WTC11 (cell line): Measurements from ENCODE around the gene ACMSD. TPM values are rescaled to one million over a fixed set of nuclear protein-coding genes. Genes with fewer than 3 reads are reported as not detected.

ENCODE experiments used
- CBFB ChIP-seq: sonication (generic); formaldehyde crosslinking; IDR thresholded peaks from 2 replicates; pipeline ENCODE4 v1.8.1; 2022; ENCODE audit warnings: mild to moderate bottlenecking, low read depth, missing genetic modification reagents
- FOXJ3 ChIP-seq: sonication (generic); formaldehyde crosslinking; IDR thresholded peaks from 2 replicates; pipeline ENCODE4 v1.9.0; 2021; ENCODE audit warnings: missing genetic modification reagents, mild to moderate bottlenecking, borderline replicate concordance
- FOXK1 ChIP-seq: sonication (generic); formaldehyde crosslinking; IDR thresholded peaks from 2 replicates; pipeline ENCODE4 v1.8.0; 2022; ENCODE audit warnings: mild to moderate bottlenecking, moderate library complexity, missing genetic modification reagents
- GTF2I ChIP-seq: fragments of 250-450 bp; sonication (Bioruptor Pico); conservative IDR thresholded peaks from 2 replicates; pipeline ENCODE4 v1.4.0; 2021; ENCODE audit warnings: mild to moderate bottlenecking
- IRF2 ChIP-seq: sonication (generic); formaldehyde crosslinking; IDR thresholded peaks from 2 replicates; pipeline ENCODE4 v1.8.0; 2022; ENCODE audit warnings: low read depth, missing genetic modification reagents, borderline replicate concordance
- KAT7 ChIP-seq: sonication (generic); formaldehyde crosslinking; IDR thresholded peaks from 2 replicates; pipeline ENCODE4 v1.8.1; 2023; ENCODE audit warnings: missing genetic modification reagents, mild to moderate bottlenecking, borderline replicate concordance
- MXD4 ChIP-seq: fragments of 250-450 bp; sonication (Bioruptor Pico); IDR thresholded peaks from 2 replicates; pipeline ENCODE4 v1.8.0; 2021; ENCODE audit warnings: mild to moderate bottlenecking, moderate library complexity, borderline replicate concordance
- NFYB ChIP-seq: sonication (generic); formaldehyde crosslinking; conservative IDR thresholded peaks from 2 replicates; pipeline ENCODE4 v1.8.0; 2022; ENCODE audit warnings: low read depth, missing genetic modification reagents
- NR1H2 ChIP-seq: sonication (generic); formaldehyde crosslinking; IDR thresholded peaks from 2 replicates; pipeline ENCODE4 v1.9.0; 2021; ENCODE audit warnings: mild to moderate bottlenecking, moderate library complexity, missing genetic modification reagents
- PRRX2 ChIP-seq: fragments of 250-450 bp; sonication (Bioruptor Pico); IDR thresholded peaks from 2 replicates; pipeline ENCODE4 v1.8.0; 2021; ENCODE audit warnings: mild to moderate bottlenecking
- SMAD3 ChIP-seq: sonication (generic); formaldehyde crosslinking; IDR thresholded peaks from 2 replicates; pipeline ENCODE4 v1.8.0; 2022; ENCODE audit warnings: missing genetic modification reagents, mild to moderate bottlenecking, borderline replicate concordance
- SP1 ChIP-seq: sonication (generic); formaldehyde crosslinking; conservative IDR thresholded peaks from 2 replicates; pipeline ENCODE4 v1.8.1; 2022; ENCODE audit warnings: missing genetic modification reagents
- TCF7 ChIP-seq: sonication (generic); formaldehyde crosslinking; IDR thresholded peaks from 2 replicates; pipeline ENCODE4 v1.8.0; 2022; ENCODE audit warnings: mild to moderate bottlenecking, low read depth, missing genetic modification reagents, moderate library complexity
- TEAD4 ChIP-seq: sonication (generic); formaldehyde crosslinking; IDR thresholded peaks from 2 replicates; pipeline ENCODE4 v1.8.0; 2022; ENCODE audit warnings: mild to moderate bottlenecking, missing genetic modification reagents
- ZNF121 ChIP-seq: sonication (generic); formaldehyde crosslinking; IDR thresholded peaks from 2 replicates; pipeline ENCODE4 v1.8.0; 2023; ENCODE audit warnings: missing genetic modification reagents
- ZNF219 ChIP-seq: sonication (generic); formaldehyde crosslinking; IDR thresholded peaks from 2 replicates; pipeline ENCODE4 v1.8.0; 2023; ENCODE audit warnings: missing genetic modification reagents, mild to moderate bottlenecking, borderline replicate concordance
- ZNF423 ChIP-seq: fragments of 250-450 bp; sonication (Bioruptor Pico); IDR thresholded peaks from 2 replicates; pipeline ENCODE4 v2.1.2; 2022; ENCODE audit warnings: mild to moderate bottlenecking, moderate library complexity
- total RNA-seq: library from RNA; stranded (reverse); gene quantifications from 3 replicates; pipeline ENCODE4 v1.2.3, GENCODE V29; 2021
- TF ChIP-seq, protein P1 (sequence below): fragments of 200-600 bp; IDR thresholded peaks from 2 replicates; pipeline ENCODE4 v1.8.0; 2022; ENCODE audit warnings: antibody characterized with exemption
- TF ChIP-seq, protein P2 (sequence below): sonication (generic); formaldehyde crosslinking; IDR thresholded peaks from 2 replicates; pipeline ENCODE4 v1.8.0; 2022; ENCODE audit warnings: mild to moderate bottlenecking, missing genetic modification reagents
- TF ChIP-seq, protein P3 (sequence below): fragments of 250-450 bp; sonication (Bioruptor Pico); conservative IDR thresholded peaks from 2 replicates; pipeline ENCODE4 v1.9.0; 2021; ENCODE audit warnings: mild to moderate bottlenecking
- TF ChIP-seq, protein P4 (sequence below): sonication (generic); formaldehyde crosslinking; IDR thresholded peaks from 2 replicates; pipeline ENCODE4 v1.8.0; 2022; ENCODE audit warnings: mild to moderate bottlenecking, missing genetic modification reagents
- TF ChIP-seq, protein P5 (sequence below): sonication (generic); formaldehyde crosslinking; IDR thresholded peaks from 2 replicates; pipeline ENCODE4 v1.8.1; 2023; ENCODE audit warnings: mild to moderate bottlenecking, missing genetic modification reagents, moderate library complexity
- TF ChIP-seq, protein P6 (sequence below): sonication (generic); formaldehyde crosslinking; IDR thresholded peaks from 2 replicates; pipeline ENCODE4 v1.8.0; 2022; ENCODE audit warnings: mild to moderate bottlenecking, missing genetic modification reagents
- TF ChIP-seq, protein P7 (sequence below): fragments of 250-450 bp; sonication (Bioruptor Pico); IDR thresholded peaks from 2 replicates; pipeline ENCODE4 v1.9.0; 2021; ENCODE audit warnings: mild to moderate bottlenecking
- TF ChIP-seq, protein P8 (sequence below): sonication (generic); formaldehyde crosslinking; IDR thresholded peaks from 2 replicates; pipeline ENCODE4 v1.8.1; 2023; ENCODE audit warnings: mild to moderate bottlenecking, moderate library complexity, missing genetic modification reagents

The ACMSD gene
- total RNA-seq, 1 experiment from 2014 or later: not detected

DNA sequence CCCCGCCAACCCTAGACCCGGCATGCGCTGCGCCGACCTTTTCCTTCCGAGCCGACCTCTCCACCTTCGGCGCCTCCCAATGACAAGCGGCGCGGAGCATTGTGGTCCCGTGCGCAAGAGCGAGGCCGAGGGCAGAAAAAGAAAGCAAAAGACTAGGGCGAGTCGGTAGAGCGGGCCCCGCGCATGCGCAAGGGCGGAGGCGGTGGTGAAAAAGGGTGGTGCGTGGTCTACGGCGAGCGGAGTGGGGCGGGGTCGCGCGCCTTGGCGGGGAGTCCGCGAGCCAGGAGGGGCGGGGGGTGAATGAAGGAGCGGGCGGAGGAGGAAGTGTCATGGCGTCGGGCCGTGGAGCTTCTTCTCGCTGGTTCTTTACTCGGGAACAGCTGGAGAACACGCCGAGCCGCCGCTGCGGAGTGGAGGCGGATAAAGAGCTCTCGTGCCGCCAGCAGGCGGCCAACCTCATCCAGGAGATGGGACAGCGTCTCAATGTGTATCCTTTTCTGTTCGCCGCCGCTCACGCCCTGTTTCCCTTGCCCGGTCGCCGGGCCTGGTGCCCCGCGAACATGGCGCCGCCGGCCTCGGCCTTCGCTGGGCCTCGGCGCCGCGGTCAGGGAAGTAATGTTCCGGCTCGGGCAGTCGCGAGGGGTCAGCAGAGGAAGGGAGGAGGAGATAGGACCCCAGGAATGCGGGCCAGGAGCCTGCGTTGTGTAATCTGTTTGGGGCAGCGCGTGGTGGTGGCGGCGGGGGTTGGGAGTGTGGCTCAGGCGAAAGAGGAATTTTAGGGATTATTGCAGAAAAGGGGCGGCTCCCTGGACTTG lies 80.3 kb downstream of the ACMSD start, which contains the start of gene CCNT2 (continued):
- TF ChIP-seq, protein P1, sequence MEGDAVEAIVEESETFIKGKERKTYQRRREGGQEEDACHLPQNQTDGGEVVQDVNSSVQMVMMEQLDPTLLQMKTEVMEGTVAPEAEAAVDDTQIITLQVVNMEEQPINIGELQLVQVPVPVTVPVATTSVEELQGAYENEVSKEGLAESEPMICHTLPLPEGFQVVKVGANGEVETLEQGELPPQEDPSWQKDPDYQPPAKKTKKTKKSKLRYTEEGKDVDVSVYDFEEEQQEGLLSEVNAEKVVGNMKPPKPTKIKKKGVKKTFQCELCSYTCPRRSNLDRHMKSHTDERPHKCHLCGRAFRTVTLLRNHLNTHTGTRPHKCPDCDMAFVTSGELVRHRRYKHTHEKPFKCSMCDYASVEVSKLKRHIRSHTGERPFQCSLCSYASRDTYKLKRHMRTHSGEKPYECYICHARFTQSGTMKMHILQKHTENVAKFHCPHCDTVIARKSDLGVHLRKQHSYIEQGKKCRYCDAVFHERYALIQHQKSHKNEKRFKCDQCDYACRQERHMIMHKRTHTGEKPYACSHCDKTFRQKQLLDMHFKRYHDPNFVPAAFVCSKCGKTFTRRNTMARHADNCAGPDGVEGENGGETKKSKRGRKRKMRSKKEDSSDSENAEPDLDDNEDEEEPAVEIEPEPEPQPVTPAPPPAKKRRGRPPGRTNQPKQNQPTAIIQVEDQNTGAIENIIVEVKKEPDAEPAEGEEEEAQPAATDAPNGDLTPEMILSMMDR: no peak
- TF ChIP-seq, protein P2, sequence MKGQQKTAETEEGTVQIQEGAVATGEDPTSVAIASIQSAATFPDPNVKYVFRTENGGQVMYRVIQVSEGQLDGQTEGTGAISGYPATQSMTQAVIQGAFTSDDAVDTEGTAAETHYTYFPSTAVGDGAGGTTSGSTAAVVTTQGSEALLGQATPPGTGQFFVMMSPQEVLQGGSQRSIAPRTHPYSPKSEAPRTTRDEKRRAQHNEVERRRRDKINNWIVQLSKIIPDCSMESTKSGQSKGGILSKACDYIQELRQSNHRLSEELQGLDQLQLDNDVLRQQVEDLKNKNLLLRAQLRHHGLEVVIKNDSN (CRISPR knock-in tag): no peak
- TF ChIP-seq GTF2I (no peak), FOXJ3 (CRISPR knock-in tag) (no peak), CBFB (CRISPR knock-in tag) (no peak), TEAD4 (0 out of 2 replicates have a peak, but pooled peaks have one; percentile 21), ZNF219 (CRISPR knock-in tag) (peak; percentile 33; the same call in 1 of the 2 replicates), MXD4 (no peak), ZNF121 (CRISPR knock-in tag) (no peak), KAT7 (CRISPR knock-in tag) (no peak), FOXK1 (CRISPR knock-in tag) (peak; percentile 80; the same call in 1 of the 2 replicates), ZNF423 (no peak), TCF7 (CRISPR knock-in tag) (no peak), IRF2 (CRISPR knock-in tag) (0 out of 2 replicates have a peak, but pooled peaks have one; percentile 32), NFYB (CRISPR knock-in tag) (no peak), SP1 (CRISPR knock-in tag) (peak; percentile 99), NR1H2 (CRISPR knock-in tag) (no peak), SMAD3 (CRISPR knock-in tag) (peak; percentile 49; the same call in 1 of the 2 replicates), PRRX2 (CRISPR knock-in tag) (no peak)
- TF ChIP-seq, protein P3, sequence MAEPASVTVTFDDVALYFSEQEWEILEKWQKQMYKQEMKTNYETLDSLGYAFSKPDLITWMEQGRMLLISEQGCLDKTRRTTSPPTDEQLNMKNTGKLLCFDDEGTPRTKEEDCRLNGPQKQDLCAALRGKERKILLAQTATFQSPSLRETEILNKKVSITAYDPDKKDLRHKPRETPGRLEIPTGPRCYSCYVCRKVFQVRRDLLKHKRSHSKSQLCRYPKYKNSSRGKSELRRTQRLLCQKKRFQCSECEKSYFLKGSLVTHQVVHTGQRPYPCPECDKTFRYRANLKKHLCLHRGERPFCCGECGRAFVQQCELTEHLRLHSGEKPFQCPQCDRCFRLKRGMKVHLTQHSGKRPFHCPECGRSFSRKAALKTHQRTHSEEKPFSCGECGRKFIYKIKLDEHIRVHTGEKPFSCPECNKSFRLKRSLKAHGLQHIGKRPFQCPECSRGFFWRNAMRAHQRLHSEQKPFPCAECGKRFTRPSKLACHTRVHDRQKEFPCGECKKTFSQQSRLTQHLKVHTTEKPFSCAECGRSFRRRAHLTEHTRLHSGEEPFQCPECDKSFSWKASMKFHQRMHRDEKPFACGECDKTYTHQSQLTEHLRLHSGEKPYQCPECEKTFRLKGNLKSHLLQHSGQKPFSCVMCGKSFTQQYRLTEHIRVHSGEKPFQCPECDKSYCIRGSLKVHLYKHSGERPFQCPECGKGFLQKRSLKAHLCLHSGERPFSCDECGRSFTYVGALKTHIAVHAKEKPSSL: no peak
- TF ChIP-seq, protein P4, sequence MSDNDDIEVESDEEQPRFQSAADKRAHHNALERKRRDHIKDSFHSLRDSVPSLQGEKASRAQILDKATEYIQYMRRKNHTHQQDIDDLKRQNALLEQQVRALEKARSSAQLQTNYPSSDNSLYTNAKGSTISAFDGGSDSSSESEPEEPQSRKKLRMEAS: peak; percentile 59
- TF ChIP-seq, protein P5, sequence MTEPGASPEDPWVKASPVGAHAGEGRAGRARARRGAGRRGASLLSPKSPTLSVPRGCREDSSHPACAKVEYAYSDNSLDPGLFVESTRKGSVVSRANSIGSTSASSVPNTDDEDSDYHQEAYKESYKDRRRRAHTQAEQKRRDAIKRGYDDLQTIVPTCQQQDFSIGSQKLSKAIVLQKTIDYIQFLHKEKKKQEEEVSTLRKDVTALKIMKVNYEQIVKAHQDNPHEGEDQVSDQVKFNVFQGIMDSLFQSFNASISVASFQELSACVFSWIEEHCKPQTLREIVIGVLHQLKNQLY (CRISPR knock-in tag): no peak
- TF ChIP-seq, protein P6, sequence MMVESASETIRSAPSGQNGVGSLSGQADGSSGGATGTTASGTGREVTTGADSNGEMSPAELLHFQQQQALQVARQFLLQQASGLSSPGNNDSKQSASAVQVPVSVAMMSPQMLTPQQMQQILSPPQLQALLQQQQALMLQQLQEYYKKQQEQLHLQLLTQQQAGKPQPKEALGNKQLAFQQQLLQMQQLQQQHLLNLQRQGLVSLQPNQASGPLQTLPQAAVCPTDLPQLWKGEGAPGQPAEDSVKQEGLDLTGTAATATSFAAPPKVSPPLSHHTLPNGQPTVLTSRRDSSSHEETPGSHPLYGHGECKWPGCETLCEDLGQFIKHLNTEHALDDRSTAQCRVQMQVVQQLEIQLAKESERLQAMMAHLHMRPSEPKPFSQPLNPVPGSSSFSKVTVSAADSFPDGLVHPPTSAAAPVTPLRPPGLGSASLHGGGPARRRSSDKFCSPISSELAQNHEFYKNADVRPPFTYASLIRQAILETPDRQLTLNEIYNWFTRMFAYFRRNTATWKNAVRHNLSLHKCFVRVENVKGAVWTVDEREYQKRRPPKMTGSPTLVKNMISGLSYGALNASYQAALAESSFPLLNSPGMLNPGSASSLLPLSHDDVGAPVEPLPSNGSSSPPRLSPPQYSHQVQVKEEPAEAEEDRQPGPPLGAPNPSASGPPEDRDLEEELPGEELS (CRISPR knock-in tag): no peak
- TF ChIP-seq, protein P7, sequence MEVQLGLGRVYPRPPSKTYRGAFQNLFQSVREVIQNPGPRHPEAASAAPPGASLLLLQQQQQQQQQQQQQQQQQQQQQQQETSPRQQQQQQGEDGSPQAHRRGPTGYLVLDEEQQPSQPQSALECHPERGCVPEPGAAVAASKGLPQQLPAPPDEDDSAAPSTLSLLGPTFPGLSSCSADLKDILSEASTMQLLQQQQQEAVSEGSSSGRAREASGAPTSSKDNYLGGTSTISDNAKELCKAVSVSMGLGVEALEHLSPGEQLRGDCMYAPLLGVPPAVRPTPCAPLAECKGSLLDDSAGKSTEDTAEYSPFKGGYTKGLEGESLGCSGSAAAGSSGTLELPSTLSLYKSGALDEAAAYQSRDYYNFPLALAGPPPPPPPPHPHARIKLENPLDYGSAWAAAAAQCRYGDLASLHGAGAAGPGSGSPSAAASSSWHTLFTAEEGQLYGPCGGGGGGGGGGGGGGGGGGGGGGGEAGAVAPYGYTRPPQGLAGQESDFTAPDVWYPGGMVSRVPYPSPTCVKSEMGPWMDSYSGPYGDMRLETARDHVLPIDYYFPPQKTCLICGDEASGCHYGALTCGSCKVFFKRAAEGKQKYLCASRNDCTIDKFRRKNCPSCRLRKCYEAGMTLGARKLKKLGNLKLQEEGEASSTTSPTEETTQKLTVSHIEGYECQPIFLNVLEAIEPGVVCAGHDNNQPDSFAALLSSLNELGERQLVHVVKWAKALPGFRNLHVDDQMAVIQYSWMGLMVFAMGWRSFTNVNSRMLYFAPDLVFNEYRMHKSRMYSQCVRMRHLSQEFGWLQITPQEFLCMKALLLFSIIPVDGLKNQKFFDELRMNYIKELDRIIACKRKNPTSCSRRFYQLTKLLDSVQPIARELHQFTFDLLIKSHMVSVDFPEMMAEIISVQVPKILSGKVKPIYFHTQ: 0 out of 2 replicates have a peak, but pooled peaks have one; percentile 39
- TF ChIP-seq, protein P8, sequence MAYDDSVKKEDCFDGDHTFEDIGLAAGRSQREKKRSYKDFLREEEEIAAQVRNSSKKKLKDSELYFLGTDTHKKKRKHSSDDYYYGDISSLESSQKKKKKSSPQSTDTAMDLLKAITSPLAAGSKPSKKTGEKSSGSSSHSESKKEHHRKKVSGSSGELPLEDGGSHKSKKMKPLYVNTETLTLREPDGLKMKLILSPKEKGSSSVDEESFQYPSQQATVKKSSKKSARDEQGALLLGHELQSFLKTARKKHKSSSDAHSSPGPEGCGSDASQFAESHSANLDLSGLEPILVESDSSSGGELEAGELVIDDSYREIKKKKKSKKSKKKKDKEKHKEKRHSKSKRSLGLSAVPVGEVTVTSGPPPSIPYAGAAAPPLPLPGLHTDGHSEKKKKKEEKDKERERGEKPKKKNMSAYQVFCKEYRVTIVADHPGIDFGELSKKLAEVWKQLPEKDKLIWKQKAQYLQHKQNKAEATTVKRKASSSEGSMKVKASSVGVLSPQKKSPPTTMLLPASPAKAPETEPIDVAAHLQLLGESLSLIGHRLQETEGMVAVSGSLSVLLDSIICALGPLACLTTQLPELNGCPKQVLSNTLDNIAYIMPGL (CRISPR knock-in tag): peak; percentile 75; the same call in 1 of the 2 replicates
